Measurements from ENCODE around the gene ZCCHC24. TPM values are rescaled to one million over a fixed set of nuclear protein-coding genes. Genes with fewer than 3 reads are reported as not detected.

The ZCCHC24 gene
- polyA plus RNA-seq, 3 donors: 3.9 to 5.0 (median 4.0) TPM

DNA sequence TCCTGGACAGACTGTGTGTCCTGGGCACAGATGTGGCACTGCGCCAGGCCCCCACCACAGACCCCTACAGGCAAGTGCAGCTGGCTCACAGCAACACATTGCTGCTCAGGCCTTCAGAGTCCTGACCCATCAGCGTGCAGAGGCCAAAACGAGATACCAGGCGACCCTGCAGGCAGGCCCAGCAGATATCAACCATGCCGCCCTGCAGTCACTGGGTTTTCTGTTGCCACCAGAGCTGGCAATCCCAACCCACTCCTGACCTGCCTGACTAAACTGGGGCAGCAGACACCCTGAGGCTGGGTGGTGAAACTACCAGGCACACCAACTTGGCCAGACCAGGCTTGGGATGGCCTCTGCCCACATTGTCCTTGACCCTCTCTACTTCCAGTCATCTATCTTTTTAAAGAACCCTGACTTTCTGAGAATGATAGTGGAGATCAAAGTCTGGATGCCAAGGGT, 20.3 kb downstream of the ZCCHC24 start:
- H3K9me3 Mint-ChIP-seq: peaks cover 0 to 2% (median 0%) of the 10 kb centered on the region in 7 donors
- H3K4me3 Mint-ChIP-seq: no peak overlapping the region
- no peak overlapping the region for H3K27ac ChIP-seq (ENCODE audit: low read depth in 1 of 2, low read length in 2 of 2)
- no peaks in the 10 kb centered on the region for H3K27me3 ChIP-seq (ENCODE audit: control insufficient read depth in 2 of 2, insufficient read depth in 2 of 2, low read length in 2 of 2)
- intact Hi-C loops (cut with micrococcal nuclease): no loop called here
- H3K79me2 ChIP-seq (ENCODE audit: insufficient read depth, low read length): no peaks in the 10 kb centered on the region
- no peak overlapping the region for H3K4me3 ChIP-seq (replicated peaks in 1 of 3; ENCODE audit: low read depth in 2 of 3, low read length in 3 of 3)
- no peak overlapping the region for H2AFZ ChIP-seq (ENCODE audit: insufficient read depth, low read depth, low read length, poor library complexity, severe bottlenecking)
- TF ChIP-seq, protein P1, sequence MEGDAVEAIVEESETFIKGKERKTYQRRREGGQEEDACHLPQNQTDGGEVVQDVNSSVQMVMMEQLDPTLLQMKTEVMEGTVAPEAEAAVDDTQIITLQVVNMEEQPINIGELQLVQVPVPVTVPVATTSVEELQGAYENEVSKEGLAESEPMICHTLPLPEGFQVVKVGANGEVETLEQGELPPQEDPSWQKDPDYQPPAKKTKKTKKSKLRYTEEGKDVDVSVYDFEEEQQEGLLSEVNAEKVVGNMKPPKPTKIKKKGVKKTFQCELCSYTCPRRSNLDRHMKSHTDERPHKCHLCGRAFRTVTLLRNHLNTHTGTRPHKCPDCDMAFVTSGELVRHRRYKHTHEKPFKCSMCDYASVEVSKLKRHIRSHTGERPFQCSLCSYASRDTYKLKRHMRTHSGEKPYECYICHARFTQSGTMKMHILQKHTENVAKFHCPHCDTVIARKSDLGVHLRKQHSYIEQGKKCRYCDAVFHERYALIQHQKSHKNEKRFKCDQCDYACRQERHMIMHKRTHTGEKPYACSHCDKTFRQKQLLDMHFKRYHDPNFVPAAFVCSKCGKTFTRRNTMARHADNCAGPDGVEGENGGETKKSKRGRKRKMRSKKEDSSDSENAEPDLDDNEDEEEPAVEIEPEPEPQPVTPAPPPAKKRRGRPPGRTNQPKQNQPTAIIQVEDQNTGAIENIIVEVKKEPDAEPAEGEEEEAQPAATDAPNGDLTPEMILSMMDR (IDR thresholded peaks at IDR 0.05): no peak
- peaks cover 18 to 33% of the 10 kb centered on the region in 2 donors for H3K36me3 ChIP-seq (replicated peaks in 1 of 2; ENCODE audit: control insufficient read depth in 1 of 2, insufficient read depth in 2 of 2, low read length in 2 of 2)
- peaks cover 11 to 14% of the 10 kb centered on the region in 2 donors for H3K4me1 ChIP-seq (ENCODE audit: control insufficient read depth in 1 of 2, insufficient read depth in 2 of 2, low read length in 2 of 2)
- H3K4me1 Mint-ChIP-seq: peaks cover 50% of the 10 kb centered on the region
- no peak overlapping the region for H3K9ac ChIP-seq (ENCODE audit: insufficient read depth, low read length, poor library complexity, severe bottlenecking)
- no peaks in the 10 kb centered on the region for H3K9me3 ChIP-seq (replicated peaks in 1 of 2; ENCODE audit: control insufficient read depth in 1 of 2, insufficient read depth in 1 of 2, low read length in 2 of 2)
- no peak overlapping the region for H3K4me2 ChIP-seq (replicated peaks; ENCODE audit: extremely low read depth, low read length, poor library complexity, severe bottlenecking)
- H3K27ac Mint-ChIP-seq: no peak overlapping the region
- WGBS (ENCODE audit: insufficient coverage): 77% methylated on average over 5 of the region's 5 CpGs
- peaks cover 55 to 80% of the 10 kb centered on the region in 2 donors for H3K36me3 Mint-ChIP-seq
- peaks cover 0 to 2% (median 2%) of the 10 kb centered on the region in 3 donors for H3K27me3 Mint-ChIP-seq (ENCODE audit: low read depth in 3 of 3)
- DNase-seq: no peak
- H4K20me1 ChIP-seq (ENCODE audit: insufficient read depth, low read length): no peaks in the 10 kb centered on the region

DNA sequence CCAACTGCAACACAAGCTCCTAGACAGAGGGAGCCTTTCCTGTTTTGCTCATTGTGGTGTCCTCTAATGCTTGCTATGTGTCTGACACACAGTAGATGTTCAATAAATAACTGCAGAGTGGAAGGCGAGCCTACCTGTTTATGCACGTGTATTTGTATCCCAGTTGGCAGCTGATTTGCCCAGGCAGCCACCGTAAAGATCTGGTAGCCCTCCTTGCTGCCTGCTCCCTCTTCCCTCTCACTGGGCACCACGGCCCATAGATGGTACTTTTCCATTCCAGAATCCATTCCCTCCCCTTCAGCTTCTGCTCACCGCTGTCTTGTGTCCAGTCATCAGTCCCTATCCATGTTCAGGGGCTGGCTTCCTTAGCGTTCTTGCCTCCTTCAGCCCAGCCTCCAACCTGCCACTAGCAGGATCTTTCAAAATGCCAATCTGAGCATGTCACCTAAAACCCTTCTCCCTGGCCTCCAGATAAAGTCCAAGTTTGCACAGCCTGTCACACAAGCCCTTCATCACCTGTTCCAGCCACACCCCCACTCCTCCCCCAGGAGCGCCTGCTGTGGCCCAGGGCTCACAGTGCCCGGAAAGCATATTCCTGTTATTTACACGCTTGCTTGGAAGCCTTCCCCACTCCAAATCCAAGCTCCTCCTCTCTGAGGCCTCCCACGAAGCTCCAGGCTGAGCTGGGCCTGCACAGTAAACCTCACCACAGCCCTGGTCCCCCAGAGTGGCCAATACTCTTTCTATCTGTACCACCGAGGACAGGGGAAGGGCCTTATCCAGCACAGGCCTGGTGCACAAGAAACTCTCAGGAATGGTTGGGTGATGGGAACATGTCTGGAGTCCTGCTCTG, 21.0 kb downstream of the ZCCHC24 start:
- no peak overlapping the region for H3K9ac ChIP-seq (ENCODE audit: insufficient read depth, low read length, poor library complexity, severe bottlenecking)
- H3K36me3 ChIP-seq (replicated peaks in 1 of 2; ENCODE audit: control insufficient read depth in 1 of 2, insufficient read depth in 2 of 2, low read length in 2 of 2): peaks cover 17 to 26% of the 10 kb centered on the region in 2 donors
- no peak overlapping the region for H3K4me3 ChIP-seq (replicated peaks in 1 of 3; ENCODE audit: low read depth in 2 of 3, low read length in 3 of 3)
- Mint-ChIP-seq H3K27ac (peak overlapping the region in 2 of 7 donors; percentile 1 to 69), H3K9me3 (peaks cover 0 to 2% (median 0%) of the 10 kb centered on the region in 7 donors), H3K4me1 (peaks cover 48% of the 10 kb centered on the region), H3K36me3 (peaks cover 51 to 75% of the 10 kb centered on the region in 2 donors), H3K27me3 (ENCODE audit: low read depth in 3 of 3) (peaks cover 0 to 2% (median 2%) of the 10 kb centered on the region in 3 donors), H3K4me3 (no peak overlapping the region)
- H2AFZ ChIP-seq (ENCODE audit: insufficient read depth, low read depth, low read length, poor library complexity, severe bottlenecking): no peak overlapping the region
- no peak overlapping the region for H3K4me2 ChIP-seq (replicated peaks; ENCODE audit: extremely low read depth, low read length, poor library complexity, severe bottlenecking)
- no peaks in the 10 kb centered on the region for H3K27me3 ChIP-seq (ENCODE audit: control insufficient read depth in 2 of 2, insufficient read depth in 2 of 2, low read length in 2 of 2)
- TF ChIP-seq, protein P1 (IDR thresholded peaks at IDR 0.05): no peak
- H3K27ac ChIP-seq (ENCODE audit: low read depth in 1 of 2, low read length in 2 of 2): no peak overlapping the region
- intact Hi-C loops (cut with micrococcal nuclease): no loop called here
- no peaks in the 10 kb centered on the region for H3K79me2 ChIP-seq (ENCODE audit: insufficient read depth, low read length)
- DNase-seq: no peak
- WGBS (ENCODE audit: insufficient coverage): 98% methylated on average over 9 of the region's 11 CpGs
- no peaks in the 10 kb centered on the region for H4K20me1 ChIP-seq (ENCODE audit: insufficient read depth, low read length)
- H3K4me1 ChIP-seq (ENCODE audit: control insufficient read depth in 1 of 2, insufficient read depth in 2 of 2, low read length in 2 of 2): peaks cover 14 to 17% of the 10 kb centered on the region in 2 donors
- no peaks in the 10 kb centered on the region for H3K9me3 ChIP-seq (replicated peaks in 1 of 2; ENCODE audit: control insufficient read depth in 1 of 2, insufficient read depth in 1 of 2, low read length in 2 of 2)

Measured in CD14-positive monocyte (primary cell).